ENCODE results near the gene SERP2.
"Not testable (repeated sequence)": the region's sequence is repeated elsewhere in the genome, so short reads cannot be mapped to it uniquely, and the experiment has no call there.

SERP2 gene

DNA sequence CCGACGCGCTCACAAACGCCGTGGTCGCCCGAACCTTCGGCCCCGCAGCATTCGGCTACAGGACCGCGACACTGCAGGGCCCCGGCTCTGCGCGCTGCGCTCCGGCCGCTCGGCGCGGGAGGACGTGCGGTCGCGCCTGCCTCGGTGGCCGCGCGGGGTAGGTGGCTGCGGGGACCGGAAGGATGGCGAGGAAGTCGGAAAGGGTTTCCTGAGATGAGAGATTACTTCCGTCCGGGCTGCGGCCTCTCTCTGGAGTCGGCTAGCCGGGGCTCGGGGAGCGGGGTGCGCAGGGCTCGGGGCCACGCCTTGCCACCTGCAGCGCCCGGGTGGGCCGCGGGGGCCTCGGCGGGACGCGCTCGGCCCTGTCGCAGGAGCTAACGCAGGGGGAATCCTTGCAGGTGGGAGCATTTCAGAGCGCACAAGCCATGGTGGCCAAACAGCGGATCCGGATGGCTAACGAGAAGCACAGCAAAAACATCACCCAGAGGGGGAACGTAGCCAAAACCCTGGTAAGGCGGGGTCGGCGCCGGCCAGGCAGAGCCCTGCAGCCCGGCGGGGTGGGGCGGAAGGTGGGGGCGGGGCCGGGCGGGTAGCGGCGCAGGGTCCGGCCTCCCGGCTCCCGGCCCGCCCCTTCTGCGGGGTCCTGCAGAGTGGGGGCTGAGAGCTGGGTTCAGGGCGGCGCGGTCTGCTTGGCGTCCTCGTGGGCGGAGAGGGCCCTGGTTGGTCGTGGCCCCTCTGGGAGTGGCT is at the start of gene SERP2:
Gene SERP2 (plus strand): TSS at position 224 of the 747 bp plus-strand sequence. CDS start 202 bp downstream, at position 426.
- DNase-seq = no peak

DNA sequence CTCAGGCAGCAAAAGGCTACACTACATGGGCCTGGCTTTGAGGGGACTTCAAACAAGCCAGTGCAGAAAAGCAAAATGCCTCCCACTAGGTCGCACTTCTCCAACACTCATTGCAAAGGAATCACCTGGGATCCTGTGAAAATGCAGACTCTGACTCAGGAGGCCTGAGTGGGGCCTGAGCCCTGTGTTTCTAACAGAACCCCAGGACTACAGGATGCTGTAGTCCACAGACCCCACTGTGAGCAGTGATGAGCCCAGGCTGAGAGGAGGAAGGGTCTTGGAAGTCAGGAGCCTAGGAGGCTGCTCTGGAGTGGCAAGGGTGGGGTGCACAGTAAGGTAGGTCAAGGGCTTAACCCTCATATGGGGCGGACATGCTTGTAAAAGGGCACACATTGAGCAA is 46.7 kb upstream of the SERP2 start:
- no peak for DNase-seq

DNA sequence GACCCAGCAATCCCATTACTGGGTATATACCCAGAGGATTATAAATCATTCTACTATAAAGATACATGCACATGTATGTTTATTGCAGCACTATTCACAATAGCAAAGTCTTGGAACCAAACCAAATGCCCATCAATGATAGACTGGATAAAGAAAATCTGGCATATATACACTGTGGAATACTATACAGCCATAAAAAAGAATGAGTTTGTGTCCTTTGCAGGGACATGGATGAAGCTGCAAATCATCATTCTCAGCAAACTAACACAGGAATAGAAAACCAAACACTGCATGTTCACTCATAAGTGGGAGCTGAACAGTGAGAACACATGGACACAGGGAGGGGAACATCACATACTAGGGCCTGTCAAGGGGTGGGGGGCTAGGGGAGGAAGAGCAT is 44.6 kb upstream of the SERP2 start:
- not testable (repeated sequence) for DNase-seq

DNA sequence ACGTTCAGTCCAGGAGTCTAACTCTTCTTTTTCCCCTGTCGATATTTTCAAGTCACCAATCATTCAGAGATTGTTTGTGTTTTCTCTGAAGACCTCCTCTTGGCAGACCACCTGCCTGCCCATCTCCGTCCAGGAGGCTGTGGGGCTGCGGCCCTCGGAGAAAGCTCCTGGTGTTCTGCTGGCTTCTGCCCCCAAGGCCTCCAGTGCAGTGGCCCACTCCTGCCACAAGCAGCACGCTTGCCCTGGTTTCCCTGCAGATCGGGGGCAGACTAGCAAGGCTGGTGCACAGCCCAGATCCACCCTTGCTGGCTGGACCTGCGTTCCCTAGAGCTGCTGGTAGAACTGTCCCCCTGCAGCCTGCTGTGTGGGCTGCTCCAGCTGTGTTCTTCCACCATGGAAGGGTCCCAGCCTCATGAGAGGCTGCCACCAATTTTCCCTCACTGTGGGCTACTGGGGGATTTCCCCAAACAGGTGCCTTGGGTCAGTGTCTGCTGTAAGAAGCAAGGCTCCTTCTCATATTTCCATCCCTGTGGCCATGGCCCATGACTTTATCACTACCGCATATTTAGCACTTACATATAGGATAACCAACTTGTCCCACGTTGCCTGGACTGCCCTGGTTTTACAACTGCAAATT is 43.6 kb upstream of the SERP2 start:
- no peak for DNase-seq

DNA sequence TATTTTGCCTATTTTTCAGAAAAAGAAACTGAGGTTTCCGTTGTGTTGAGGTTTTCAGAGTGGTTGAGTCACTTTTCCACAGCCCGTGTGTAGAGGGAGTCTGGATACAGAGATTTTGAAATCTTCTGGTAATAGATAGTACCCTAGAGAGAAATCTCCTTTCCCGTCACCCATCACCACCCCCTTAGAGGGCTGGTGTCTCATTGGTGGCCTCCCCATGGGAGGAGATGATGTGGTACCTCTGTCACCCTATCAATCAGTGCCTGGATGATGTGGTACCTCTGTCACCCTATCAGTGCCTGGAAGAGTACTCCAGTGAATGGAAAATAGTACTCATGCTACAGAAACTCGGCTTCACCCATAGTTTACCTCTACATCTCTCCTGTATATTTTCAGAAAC is 42.2 kb upstream of the SERP2 start:
- DNase-seq = no peak

DNA sequence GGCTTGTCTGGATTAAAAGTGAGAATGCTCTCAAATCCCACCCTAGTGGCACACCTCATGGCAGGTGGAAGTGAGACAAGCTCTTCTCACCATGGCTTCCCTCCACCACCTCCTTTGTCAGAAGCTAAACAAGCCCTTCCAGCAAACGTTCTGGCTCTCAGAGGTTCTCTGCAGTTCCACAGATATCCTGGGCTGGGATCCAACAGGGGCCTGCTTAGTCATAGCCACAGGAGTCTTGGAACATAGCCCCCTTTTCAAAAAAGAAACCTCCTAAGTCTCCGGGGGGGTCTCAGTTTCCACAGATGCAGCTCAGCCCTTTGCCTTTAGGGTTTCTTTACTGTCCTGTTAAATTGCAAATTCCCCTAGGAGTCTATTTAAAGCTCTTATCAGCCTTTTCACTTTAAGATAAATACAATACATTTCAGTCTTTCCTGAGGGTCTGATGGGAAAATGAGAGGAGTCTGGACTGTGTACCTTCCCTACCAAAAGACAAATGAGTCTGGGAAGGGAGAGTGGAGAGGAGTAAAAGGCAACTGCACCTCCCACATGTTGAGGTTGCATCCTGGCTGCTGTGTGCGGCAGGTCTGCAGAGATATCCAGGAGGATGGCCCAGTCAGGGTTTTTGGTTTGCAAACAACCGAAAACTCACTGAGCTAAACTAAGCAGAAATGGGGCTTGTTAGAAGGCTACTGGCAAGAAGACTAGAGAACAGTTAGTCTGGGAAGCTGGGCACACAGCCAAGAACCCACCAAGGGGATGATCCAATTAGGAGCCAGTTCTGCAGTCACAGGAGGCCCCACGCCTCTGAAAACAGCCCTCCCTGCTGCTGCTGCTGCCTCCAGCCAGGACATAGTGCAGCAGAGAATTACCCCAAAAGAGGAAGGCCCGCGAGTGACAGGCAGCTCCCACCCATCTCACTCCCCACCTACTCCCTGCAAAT is 41.4 kb upstream of the SERP2 start:
- peak; percentile 35 for DNase-seq

DNA sequence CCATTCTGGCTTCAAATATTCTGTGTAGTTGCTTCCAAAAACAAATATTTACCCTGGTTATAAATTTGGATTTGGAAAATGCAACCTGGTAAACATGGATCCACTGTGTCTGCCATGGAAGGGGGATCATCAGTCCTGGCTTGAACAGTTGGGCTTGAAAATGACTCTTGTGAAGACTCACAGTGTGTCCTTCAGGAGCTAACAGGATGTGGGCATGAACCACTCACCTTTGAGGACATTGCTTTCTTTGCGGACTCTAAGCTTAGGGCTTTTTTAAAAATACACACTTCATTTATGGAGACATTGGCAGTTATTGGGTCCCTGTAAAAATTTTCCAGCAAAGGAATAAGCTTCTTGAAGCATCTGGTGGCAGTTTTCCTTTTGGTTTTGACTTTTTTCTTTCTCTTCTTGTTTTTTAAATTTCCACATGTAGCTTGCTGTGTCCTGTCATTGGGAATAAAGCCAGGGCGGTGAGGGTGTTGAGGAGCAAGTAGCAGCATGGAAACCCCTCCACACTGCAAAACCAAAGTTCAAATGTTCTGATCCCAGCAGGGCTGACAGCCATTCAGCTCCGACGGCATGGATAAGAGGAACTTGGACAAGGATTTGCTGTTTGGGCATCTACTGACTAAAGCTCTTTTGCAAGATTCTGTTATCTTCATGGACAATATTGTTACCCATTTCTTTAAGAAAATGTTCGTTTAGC is 39.5 kb upstream of the SERP2 start:
- no peak for DNase-seq

DNA sequence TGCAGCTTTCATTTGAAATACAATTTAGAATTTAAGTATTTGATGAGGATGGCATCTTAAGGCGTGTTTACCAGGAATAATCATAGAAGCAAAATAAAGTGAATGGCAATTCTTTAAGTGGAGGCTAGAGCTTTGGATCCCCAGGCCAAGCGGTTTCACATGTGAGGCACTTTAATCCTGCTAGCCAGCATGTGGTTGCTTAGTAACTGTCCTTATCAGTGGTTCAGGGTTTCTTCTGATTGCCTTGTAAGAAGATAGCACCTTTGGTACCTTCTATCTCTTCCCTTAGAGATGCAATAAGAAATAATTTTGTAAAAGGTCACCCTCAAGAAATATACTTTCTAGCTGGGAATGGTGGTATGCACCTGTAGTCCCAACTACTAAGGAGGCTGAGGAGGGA is 38.9 kb upstream of the SERP2 start:
- no peak for DNase-seq

DNA sequence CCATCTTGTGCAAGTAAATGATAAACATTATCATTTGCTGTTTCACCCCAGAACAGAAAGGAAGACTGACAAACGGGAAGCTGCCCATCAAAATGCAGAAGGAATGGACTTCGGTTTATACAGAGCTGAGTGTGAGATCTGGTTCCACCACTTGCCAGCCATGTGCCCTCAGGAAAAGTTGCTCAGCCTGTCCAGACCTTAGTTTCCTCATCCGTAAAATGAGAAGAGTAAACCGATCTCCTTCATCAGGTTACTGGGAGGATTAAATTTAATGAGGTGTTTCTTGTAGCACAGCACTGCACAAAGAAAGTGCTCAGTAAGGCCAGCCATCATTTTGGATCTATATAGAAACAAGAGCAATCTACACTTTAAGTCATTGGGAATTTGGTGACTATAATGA is 36.7 kb upstream of the SERP2 start:
- DNase-seq = no peak

DNA sequence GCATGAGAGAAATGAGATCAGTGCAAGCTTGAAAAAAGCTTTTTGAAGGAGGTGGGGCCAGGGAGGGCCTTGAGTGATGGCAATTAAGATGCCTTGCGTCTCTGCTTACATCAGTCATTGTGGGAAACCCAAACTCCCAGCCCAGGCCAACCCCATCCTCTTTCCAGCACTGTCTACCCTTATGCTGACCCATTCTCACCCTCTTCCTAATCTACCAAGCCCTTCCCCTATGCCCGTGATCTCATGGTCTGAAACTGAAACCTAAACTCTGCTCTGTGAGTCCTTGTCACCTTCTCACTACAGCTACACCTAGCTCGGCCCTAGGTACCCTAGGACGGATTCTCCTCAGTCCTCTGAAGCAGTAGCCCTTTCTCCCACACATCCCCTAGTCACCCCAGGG is 36.0 kb upstream of the SERP2 start:
- DNase-seq = no peak

DNA sequence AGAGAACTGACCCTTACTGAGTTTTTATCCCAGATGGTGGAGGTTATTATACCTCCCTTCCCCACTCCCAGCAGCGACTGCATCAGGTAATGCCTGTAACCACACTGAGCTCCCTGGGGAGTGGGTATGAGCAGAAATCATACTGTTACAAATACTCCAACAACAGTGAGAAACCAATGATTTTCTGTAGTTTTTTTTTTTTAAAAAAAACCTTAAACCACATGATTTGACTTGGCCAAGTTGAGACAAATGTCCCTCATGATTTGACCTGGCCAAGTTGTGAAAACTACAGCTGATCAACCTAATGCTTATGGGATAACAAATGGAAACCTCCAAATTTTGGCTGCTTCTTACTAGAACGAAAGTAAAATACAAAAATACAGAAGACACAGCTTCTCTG is 33.1 kb upstream of the SERP2 start:
- DNase-seq = no peak

DNA sequence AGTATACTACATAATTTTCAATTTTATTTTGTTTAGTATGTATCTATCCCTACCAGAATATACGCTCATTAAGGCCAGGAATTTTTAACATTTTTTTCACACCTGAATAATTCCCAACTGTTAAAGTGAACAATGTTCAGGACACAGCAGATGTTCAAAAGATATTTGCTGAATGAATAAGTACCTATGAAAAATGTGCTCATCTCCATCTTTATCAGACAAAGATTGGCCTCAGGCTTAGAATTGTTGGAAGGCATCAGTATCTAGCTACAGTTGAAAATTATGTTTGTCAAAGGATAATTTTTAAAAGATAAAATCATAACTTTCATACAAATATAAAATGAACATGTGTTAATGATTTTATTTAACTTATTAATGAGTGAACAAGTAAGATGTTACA is 30.9 kb upstream of the SERP2 start:
- DNase-seq = no peak

DNA sequence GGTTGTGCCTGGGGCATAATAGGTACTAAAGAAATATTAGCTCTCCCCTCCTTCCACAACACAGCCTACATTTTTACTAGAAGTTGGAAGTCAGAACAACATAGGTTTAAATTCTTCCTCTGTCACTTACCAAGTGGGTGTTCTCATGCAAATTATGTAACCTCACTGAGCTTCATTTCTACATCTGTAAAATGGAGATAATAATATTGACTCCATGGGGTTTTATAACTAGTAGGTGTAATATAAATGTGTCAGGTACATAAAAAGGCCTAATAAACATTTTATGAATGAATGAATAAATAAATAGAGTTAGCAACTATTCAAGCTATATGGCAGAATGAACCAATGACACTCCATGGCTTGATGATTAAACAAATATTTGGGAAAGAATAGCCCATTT is 27.1 kb upstream of the SERP2 start:
- DNase-seq = no peak

DNA sequence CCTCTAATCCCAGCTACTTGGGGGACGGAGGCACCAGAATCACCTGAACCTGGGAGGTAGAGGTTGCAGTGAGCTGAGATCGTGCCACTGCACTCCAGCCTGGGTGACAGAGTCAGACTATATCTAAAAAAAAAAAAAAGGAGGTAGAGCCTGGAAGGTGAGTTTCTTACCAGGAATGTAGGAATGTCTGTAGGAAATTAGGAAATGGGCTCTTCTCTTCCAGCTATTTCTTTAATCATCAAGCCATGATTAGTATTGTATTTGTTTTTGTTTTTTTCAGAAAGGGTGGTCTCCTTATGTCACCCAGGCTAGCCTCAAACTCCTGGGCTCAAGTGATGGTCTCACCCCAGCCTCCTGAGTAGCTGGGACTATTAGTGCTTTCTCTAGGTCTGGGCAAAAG is 26.3 kb upstream of the SERP2 start:
- no peak for DNase-seq

DNA sequence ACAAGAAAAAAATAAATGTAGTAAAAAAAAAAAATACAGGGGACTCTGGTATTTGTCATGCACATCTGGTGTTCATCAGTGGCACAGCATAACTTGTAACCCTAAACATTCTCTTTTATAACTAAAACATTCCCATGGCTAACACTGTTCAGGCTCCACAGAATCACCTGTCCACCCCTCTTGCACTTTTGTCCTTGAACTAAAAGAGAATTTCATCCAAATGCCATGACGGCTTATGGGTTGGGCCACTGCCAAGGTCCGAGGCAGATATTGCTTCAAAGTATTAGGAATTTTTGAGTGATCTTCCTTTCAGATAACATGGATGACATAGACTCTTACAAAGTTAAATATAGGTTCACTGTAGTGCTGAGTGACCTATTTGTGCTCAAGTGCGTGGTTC is 25.7 kb upstream of the SERP2 start:
- DNase-seq = no peak

DNA sequence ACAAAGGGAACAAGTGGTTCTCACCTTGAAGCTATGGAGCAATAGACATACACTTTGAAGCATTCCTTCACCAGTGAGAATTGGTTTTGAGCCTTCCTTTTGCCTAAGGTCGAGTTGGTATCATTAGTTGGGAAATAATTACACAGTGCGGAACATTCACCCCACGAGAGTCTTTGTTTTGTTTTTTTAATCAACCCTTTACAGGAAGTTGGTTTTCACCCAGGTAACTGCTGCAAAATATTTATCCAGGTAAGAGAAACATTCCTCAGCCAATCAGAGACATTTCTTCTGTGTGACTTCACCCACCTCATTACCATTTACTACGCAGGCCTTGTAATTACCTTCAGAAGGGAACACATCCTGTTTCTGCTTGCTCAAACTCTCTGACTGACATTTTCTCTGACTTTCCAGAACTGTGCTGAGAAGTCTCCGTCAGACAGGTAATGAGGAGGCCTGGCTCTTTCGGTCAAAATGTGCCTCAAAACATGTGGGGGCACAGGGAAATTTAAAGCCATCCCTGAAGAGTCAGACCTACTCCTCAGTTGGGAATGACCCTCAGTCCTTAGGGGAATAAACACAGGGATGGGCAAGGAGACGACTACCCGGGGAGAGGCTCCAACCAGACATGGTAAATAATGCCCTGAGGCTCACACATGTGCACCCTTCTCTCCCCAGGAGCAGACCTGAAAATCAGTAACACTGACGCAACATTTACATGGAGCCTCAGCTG is 22.7 kb upstream of the SERP2 start:
- DNase-seq = no peak

DNA sequence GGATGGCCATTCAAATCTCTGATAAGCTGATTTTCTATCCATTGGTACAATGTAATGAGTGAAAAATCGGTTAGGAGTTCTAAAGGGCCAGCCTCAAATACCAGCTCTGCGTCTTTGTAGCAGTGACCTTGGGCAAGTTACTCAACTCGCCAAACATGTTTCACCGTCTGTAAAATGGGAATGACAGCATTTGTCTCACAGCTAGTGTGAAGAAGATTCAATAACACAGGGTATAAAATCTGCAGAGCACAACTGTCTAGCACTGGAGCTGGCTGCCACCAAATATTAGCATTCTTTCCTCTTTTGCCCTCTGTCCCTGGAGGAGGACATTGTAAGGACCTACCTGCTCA is 22.1 kb upstream of the SERP2 start:
- DNase-seq = no peak

DNA sequence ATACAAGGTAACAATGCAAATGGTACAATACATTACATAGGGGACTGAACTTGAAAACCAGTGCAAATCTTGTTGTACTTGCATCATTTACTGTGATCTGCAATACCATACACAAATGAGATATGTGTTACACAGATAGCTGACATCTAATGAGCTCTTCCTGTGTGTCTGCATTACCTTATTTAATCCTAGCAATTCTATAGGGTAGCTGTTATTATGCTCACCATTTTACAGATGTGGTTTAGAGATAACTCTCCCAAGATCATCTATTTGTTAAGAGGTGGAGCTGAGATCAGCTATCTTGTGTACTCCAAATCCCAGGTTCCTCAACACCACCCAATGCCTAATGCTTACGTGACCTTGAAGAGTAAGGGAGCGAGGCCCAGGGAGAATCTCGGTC is 21.4 kb upstream of the SERP2 start:
- DNase-seq = no peak

DNA sequence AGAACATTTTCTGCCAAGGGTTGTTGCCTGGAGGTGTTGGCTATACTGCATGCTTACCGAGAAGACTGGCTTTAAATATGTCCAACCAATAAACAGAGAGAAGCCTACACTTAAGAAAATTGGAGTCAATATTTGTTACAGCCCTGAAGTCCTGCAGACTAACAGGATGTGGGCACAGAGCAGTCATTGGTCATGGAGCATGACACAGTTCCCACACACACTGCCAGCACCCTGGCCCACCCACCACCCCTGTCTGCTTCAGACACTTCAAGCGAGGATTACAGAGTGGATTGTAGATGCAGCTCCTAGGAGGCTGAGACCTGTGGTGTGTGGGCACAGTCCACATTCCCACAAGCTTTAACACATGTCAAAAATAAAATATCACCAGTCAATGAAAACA is 21.0 kb upstream of the SERP2 start:
- DNase-seq = no peak

DNA sequence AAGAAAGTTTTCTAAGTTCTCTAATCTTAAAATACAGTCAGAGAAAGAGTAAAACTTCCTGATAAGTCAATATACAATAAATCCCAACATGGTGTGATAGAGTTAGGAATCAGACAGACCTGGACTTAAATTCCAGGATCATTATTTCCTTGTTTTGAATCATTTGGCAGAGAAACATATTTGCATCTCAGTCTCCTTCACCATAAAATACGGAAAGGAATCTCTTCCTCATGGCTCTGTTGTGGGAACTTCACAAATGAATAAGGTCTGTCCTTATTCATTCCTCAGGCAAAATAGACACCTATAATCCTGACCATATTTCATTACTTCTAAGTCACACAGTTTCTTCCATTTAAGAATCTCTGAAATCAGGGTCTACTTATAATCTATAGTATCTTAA is 19.3 kb upstream of the SERP2 start:
- DNase-seq = no peak

DNA sequence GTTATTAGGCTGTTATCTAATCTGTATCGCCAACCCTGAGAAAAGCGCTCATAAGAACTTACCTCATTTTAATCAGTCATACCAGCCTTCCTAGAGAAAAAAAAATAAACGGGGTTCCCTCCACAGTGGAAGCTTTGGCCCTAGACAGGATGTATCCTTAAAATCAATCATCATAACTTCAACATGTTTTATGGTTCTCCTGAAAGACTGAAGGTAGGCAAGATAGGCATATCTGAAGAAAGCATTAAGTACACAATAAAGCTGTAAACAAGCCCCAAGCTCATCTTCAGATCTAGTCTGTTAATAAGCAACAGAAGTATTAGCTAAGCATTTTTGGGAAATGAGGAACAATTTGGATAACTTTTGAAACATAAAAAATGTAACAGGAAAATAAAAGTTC is 18.7 kb upstream of the SERP2 start:
- DNase-seq = no peak

DNA sequence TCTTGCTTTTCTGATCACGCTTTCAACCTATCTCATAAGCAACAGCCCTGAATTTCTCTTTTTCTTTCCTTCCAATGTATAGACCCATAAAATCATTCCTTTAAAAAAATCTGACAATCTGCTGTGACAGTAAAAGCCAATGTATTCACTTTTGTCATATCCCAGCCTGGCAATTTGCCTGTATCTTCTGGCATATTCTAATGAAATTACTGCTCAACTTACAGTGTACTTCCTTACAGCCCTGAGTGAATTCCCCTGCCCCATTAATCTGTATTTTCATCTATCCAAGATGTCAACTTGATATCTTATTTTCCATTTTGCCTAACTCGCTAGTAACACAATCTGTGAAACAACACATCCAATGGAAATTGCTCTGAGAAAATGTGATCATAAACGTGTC is 18.0 kb upstream of the SERP2 start:
- no peak for DNase-seq

DNA sequence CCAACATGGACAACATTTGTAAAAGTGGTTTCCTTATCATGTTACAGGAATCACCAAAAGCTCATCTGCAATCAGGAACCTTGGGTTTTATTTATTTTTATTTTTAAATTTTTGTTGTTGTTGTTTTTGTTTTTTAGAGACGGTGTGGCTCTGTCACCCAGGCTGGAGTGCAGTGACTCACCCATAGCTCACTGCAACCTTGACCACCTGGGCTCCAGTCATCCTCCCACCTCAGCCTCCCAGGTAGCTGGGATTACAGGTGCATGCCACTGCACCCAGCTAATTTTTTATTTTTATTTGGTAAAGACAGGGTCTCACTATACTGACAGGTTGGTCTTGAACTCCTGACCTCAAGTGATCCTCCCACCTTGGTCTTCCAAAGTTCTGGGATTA is 13.6 kb upstream of the SERP2 start:
- DNase-seq = no peak
